ENCODE data around the gene GSN. TPM values are rescaled to one million over a fixed set of nuclear protein-coding genes. Genes with fewer than 3 reads are reported as not detected.

GSN gene
- total and polyA plus RNA-seq, 2 of the 13 experiments (the other 11 are each of a cell fraction or from before 2014, with no cell fraction given) = 294 to 307 TPM

GRCh38 chr9:121298689-121299466, 30.9 kb downstream of the GSN start:
- Histone ChIP-seq H3K27ac (ENCODE audit: extremely low read length, insufficient read depth, low read length) (peak overlapping the region; percentile 94), H3K79me2 (ENCODE audit: insufficient read depth, low read length) (peaks cover 19% of the 10 kb centered on the region), H2AFZ (ENCODE audit: low read length) (no peak overlapping the region), H4K20me1 (ENCODE audit: insufficient read depth, low read length) (no peaks in the 10 kb centered on the region), H3K9me3 (ENCODE audit: low read length) (no peaks in the 10 kb centered on the region), H3K4me1 (ENCODE audit: insufficient read depth, low read length) (peaks cover 93% of the 10 kb centered on the region), H3K27me3 (ENCODE audit: control insufficient read depth in 1 of 2, insufficient read depth in 2 of 2, low read length in 2 of 2) (no peaks in the 10 kb centered on the region), H3K4me2 (ENCODE audit: low read depth, low read length) (peak overlapping the region; percentile 78), H3K4me3 (replicated peaks in 1 of 3; ENCODE audit: insufficient read depth in 1 of 3, low read depth in 2 of 3, low read length in 3 of 3) (peak overlapping the region; percentile 67 to 80 (median 76)), H3K9ac (ENCODE audit: insufficient read depth, low read depth, low read length) (peak overlapping the region; percentile 84), H3K36me3 (replicated peaks in 1 of 2; ENCODE audit: control insufficient read depth in 1 of 2, insufficient read depth in 2 of 2, low read length in 2 of 2) (peaks cover 7 to 12% of the 10 kb centered on the region in 2 experiments; a peak in 4 of 5 replicates)
- ATAC-seq (peak; percentile 26), FAIRE-seq (peak; percentile 12), DNase-seq (ENCODE audit: low spot score) (peak; percentile 62)
- intact Hi-C loops (cut with micrococcal nuclease; ENCODE audit: unreplicated experiment) = loop anchor here (1.0 to 2.0 kb wide), 2 partner anchors 12 to 86 kb away; no protein-coding TSS in a partner anchor
- WGBS (ENCODE audit: low lambda C conversion rate) = 0% methylated on average over 10 of the region's 13 CpGs
- BruUV-seq (replicated peaks) = no TSS peak
- in situ Hi-C loops (cut with HindIII; ENCODE audit: extremely low pct_ligation_motif_present, low pct_unique_long_range_greater_than_20kb) = no loop called here
- ChIA-PET POLR2A (interaction anchor here (0.8 to 14.1 kb wide), 12 partner anchors 10 to 177 kb away, joined by 3 to 398 read pairs (median 4); partner anchors contain the start of gene GSN), CTCF (ENCODE audit: low intra/inter-chr PET ratio, low total read pairs) (interaction anchor here (1.0 kb wide), 1 partner anchor 20 kb away, joined by 3 read pairs; no protein-coding TSS in a partner anchor)
- TF ChIP-seq NRL (CRISPR knock-in tag; IDR thresholded peaks at IDR 0.05; ENCODE audit: borderline replicate concordance) = no peak
- 0 out of 2 replicates have a peak, but pooled peaks have one; percentile 19 for TF ChIP-seq CCDC6 (CRISPR knock-in tag; IDR thresholded peaks at IDR 0.05)
- TF ChIP-seq TERF1 (CRISPR knock-in tag; IDR thresholded peaks at IDR 0.05) = no peak
- no peak for TF ChIP-seq ZNF382 (CRISPR knock-in tag; IDR thresholded peaks at IDR 0.05; ENCODE audit: borderline replicate concordance)
- TF ChIP-seq, protein P1, sequence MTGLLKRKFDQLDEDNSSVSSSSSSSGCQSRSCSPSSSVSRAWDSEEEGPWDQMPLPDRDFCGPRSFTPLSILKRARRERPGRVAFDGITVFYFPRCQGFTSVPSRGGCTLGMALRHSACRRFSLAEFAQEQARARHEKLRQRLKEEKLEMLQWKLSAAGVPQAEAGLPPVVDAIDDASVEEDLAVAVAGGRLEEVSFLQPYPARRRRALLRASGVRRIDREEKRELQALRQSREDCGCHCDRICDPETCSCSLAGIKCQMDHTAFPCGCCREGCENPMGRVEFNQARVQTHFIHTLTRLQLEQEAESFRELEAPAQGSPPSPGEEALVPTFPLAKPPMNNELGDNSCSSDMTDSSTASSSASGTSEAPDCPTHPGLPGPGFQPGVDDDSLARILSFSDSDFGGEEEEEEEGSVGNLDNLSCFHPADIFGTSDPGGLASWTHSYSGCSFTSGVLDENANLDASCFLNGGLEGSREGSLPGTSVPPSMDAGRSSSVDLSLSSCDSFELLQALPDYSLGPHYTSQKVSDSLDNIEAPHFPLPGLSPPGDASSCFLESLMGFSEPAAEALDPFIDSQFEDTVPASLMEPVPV (CRISPR knock-in tag; IDR thresholded peaks at IDR 0.05) = peak; percentile 71; the same call in 1 of the 2 replicates
- no peak for TF ChIP-seq BATF2 (CRISPR knock-in tag; IDR thresholded peaks at IDR 0.05)
- TF ChIP-seq STAG1 (CRISPR knock-in tag; IDR thresholded peaks at IDR 0.05) = 0 out of 2 replicates have a peak, but pooled peaks have one; percentile 2
- 0 out of 2 replicates have a peak, but pooled peaks have one; percentile 25 for TF ChIP-seq ZNF557 (CRISPR knock-in tag; IDR thresholded peaks at IDR 0.05)
- no peak for TF ChIP-seq MAZ (IDR thresholded peaks at IDR 0.05; ENCODE audit: borderline replicate concordance, low read depth, low read length)
- TF ChIP-seq MAZ (CRISPR knock-in tag; IDR thresholded peaks at IDR 0.05; ENCODE audit: low read depth) = 0 out of 2 replicates have a peak, but pooled peaks have one; percentile 5
- 0 out of 2 replicates have a peak, but pooled peaks have one; percentile 9 for TF ChIP-seq ZNF563 (CRISPR knock-in tag; IDR thresholded peaks at IDR 0.05)
- peak; percentile 60; the same call in 1 of the 2 replicates for TF ChIP-seq CREB3 (CRISPR knock-in tag; IDR thresholded peaks at IDR 0.05)
- 0 out of 2 replicates have a peak, but pooled peaks have one; percentile 26 for TF ChIP-seq ZNF33A (CRISPR knock-in tag; IDR thresholded peaks at IDR 0.05; ENCODE audit: borderline replicate concordance)
- TF ChIP-seq NR2F2 (IDR thresholded peaks at IDR 0.05; ENCODE audit: borderline replicate concordance, low read depth) = no peak
- TF ChIP-seq ZC3H4 (CRISPR knock-in tag; IDR thresholded peaks at IDR 0.05; ENCODE audit: borderline replicate concordance) = peak; percentile 51; the same call in 1 of the 2 replicates
- TF ChIP-seq SMAD3 (CRISPR knock-in tag; IDR thresholded peaks at IDR 0.05) = no peak
- TF ChIP-seq ZNF414 (CRISPR knock-in tag; IDR thresholded peaks at IDR 0.05) = no peak

Data from HepG2 (cell line).